ENCODE results near the gene DDX17. TPM values are rescaled to one million over a fixed set of nuclear protein-coding genes. Genes with fewer than 3 reads are reported as not detected.

DDX17 gene
- total and polyA plus RNA-seq, 10 of the 15 experiments (the other 5 are each of a cell fraction or from before 2014, with no cell fraction given): 25.2 to 778 (median 266) TPM

DNA sequence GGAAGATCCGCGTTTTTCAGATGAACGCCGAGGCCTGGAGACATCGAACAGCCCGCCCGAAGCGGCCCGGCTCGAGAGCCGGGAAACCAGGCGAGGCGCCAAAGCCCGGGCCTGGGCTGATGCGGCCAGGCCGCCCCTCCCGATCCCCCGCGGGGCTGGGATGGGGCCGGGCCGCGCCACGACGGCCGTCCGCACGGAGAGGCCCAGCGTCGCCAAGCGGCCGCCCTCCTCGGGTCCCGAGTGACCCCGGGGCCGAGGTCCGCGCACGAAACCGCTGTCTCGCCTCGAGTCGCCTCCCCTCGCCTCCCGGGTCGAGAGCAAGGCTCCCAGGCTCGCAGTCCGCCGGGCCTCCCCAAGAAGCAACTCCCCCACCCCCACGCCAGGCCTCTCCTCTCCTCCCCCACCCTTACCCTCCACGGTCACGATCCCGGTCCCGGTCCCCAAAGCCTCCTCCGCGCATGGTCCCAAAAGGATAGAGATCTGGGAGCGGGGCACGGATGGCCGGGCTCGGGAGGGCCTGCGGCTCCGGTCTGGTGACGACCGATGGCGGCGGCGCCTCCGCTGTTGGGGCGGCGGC is 482 bp downstream of the DDX17 start (continued):
- TF ChIP-seq REST (IDR thresholded peaks at IDR 0.05; ENCODE audit: low read depth, low read length) (no peak), RFX5 (IDR thresholded peaks at IDR 0.05; ENCODE audit: low read depth, low read length) (no peak), KAT2A (conservative IDR thresholded peaks at IDR 0.05; ENCODE audit: control insufficient read depth, low read depth, low read length) (no peak), JUND (IDR thresholded peaks at IDR 0.05; ENCODE audit: low read depth, low read length) (no peak), STAT3 (IDR thresholded peaks at IDR 0.05; ENCODE audit: low read depth, low read length) (no peak), TCF3 (IDR thresholded peaks at IDR 0.05; ENCODE audit: borderline replicate concordance, insufficient read depth, low read depth, low read length) (no peak), HCFC1 (IDR thresholded peaks at IDR 0.05; ENCODE audit: low read length) (no peak), CREM (IDR thresholded peaks at IDR 0.05; ENCODE audit: low read depth) (no peak), TAF1 (IDR thresholded peaks at IDR 0.05; ENCODE audit: borderline replicate concordance, low read depth, low read length) (no peak), SRF (IDR thresholded peaks at IDR 0.05; ENCODE audit: low read depth in 2 of 2, low read length in 2 of 2) (no peak), ZNF687 (IDR thresholded peaks at IDR 0.05) (peak; percentile 59; the same call in 1 of the 2 replicates), PBX3 (IDR thresholded peaks at IDR 0.05; ENCODE audit: insufficient replicate concordance, low read depth, low read length) (no peak)
- TF ChIP-seq, protein P1, sequence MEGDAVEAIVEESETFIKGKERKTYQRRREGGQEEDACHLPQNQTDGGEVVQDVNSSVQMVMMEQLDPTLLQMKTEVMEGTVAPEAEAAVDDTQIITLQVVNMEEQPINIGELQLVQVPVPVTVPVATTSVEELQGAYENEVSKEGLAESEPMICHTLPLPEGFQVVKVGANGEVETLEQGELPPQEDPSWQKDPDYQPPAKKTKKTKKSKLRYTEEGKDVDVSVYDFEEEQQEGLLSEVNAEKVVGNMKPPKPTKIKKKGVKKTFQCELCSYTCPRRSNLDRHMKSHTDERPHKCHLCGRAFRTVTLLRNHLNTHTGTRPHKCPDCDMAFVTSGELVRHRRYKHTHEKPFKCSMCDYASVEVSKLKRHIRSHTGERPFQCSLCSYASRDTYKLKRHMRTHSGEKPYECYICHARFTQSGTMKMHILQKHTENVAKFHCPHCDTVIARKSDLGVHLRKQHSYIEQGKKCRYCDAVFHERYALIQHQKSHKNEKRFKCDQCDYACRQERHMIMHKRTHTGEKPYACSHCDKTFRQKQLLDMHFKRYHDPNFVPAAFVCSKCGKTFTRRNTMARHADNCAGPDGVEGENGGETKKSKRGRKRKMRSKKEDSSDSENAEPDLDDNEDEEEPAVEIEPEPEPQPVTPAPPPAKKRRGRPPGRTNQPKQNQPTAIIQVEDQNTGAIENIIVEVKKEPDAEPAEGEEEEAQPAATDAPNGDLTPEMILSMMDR (IDR thresholded peaks at IDR 0.05 in 2 of 3, conservative IDR thresholded peaks at IDR 0.05 in 1 of 3; ENCODE audit: control insufficient read depth in 2 of 3, extremely low read depth in 1 of 3, insufficient read depth in 1 of 3, low read depth in 3 of 3, low read length in 3 of 3): no peak
- TF ChIP-seq, protein P2, sequence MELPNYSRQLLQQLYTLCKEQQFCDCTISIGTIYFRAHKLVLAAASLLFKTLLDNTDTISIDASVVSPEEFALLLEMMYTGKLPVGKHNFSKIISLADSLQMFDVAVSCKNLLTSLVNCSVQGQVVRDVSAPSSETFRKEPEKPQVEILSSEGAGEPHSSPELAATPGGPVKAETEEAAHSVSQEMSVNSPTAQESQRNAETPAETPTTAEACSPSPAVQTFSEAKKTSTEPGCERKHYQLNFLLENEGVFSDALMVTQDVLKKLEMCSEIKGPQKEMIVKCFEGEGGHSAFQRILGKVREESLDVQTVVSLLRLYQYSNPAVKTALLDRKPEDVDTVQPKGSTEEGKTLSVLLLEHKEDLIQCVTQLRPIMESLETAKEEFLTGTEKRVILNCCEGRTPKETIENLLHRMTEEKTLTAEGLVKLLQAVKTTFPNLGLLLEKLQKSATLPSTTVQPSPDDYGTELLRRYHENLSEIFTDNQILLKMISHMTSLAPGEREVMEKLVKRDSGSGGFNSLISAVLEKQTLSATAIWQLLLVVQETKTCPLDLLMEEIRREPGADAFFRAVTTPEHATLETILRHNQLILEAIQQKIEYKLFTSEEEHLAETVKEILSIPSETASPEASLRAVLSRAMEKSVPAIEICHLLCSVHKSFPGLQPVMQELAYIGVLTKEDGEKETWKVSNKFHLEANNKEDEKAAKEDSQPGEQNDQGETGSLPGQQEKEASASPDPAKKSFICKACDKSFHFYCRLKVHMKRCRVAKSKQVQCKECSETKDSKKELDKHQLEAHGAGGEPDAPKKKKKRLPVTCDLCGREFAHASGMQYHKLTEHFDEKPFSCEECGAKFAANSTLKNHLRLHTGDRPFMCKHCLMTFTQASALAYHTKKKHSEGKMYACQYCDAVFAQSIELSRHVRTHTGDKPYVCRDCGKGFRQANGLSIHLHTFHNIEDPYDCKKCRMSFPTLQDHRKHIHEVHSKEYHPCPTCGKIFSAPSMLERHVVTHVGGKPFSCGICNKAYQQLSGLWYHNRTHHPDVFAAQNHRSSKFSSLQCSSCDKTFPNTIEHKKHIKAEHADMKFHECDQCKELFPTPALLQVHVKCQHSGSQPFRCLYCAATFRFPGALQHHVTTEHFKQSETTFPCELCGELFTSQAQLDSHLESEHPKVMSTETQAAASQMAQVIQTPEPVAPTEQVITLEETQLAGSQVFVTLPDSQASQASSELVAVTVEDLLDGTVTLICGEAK (IDR thresholded peaks at IDR 0.05; ENCODE audit: borderline replicate concordance): no peak
